GM12891 (cell line): ENCODE measurements around the gene TRAPPC2.
"Not testable (repeated sequence)": the region's sequence is repeated elsewhere in the genome, so short reads cannot be mapped to it uniquely, and the experiment has no call there.

Experiments
- DNase-seq: peaks from one replicate; pipeline ENCODE4 v3.0.0; 2011; ENCODE audit warnings: low spot score; ENCODE audit not compliant: insufficient read length
- FAIRE-seq: peaks from 2 replicates; lab custom pipeline; 2011; peaks lifted over from hg19 to GRCh38; lab: Jason Lieb, UNC
- PAX5 ChIP-seq: IDR thresholded peaks from 2 replicates; pipeline ENCODE4 v1.6.1; 2011; ENCODE audit warnings: low read length, moderate library complexity, mild to moderate bottlenecking; ENCODE audit not compliant: insufficient read depth, severe bottlenecking
- POLR2A ChIP-seq: IDR thresholded peaks from 2 replicates; pipeline ENCODE4 v1.6.1; 2011; ENCODE audit warnings: low read depth, low read length, control low read depth
- POLR2AphosphoS5 ChIP-seq: IDR thresholded peaks from 2 replicates; pipeline ENCODE4 v1.6.1; 2011; ENCODE audit warnings: low read depth, low read length, control low read depth
- POU2F2 ChIP-seq: IDR thresholded peaks from 2 replicates; pipeline ENCODE4 v1.6.1; 2011; ENCODE audit warnings: low read depth, mild to moderate bottlenecking, control low read depth, low read length, moderate library complexity
- SPI1 ChIP-seq: IDR thresholded peaks from 2 replicates; pipeline ENCODE4 v1.6.1; 2011; ENCODE audit warnings: low read depth, low read length, control low read depth
- TAF1 ChIP-seq: IDR thresholded peaks from 2 replicates; pipeline ENCODE4 v1.6.1; 2011; ENCODE audit warnings: low read depth, low read length, control low read depth

Gene TRAPPC2

DNA sequence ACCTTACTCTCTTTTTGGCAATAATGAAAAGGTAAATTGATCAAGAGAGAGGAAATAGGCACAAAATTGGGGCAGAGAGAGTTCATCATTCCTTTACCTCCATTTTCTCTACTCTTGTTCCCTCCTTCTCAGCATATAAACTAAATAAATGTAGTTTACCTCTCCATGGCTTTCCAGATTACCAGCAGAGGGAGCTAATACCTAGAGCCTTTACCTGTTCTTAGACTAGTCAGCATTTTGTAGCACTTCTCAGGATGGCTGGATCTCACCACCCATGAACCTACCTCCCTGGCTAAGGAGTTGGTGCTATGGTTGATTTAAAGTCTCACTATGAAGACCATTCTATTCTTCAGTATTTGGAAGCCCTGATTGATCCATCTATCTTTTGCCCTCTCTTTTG, 15.8 kb upstream of the TRAPPC2 start:
- FAIRE-seq: peak; percentile 52
- no peak for TF ChIP-seq POLR2A
- TF ChIP-seq SPI1: no peak
- TF ChIP-seq POLR2AphosphoS5: no peak
- TF ChIP-seq TAF1: no peak
- TF ChIP-seq PAX5: no peak
- no peak for TF ChIP-seq POU2F2
- no peak for DNase-seq

DNA sequence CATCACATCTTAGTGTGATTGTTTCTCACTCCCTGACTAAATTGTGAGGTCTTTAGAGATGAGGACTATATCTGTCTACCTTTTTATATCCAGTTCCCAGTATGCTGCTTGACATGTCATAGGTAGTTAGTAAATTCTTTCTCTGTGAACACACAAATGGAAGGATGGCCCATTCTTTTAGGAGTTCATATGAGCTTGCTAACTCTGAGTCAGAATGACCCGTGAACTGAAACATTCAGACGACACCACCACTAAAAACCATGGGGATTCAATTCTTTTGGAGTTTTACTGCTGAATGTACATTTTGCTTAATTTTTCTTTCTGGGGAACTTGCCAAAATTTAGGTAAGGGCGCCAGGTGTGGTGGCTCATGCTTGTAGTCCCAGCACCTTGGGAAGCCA, 14.1 kb upstream of the TRAPPC2 start:
- DNase-seq: no peak
- TF ChIP-seq POLR2AphosphoS5: no peak
- TF ChIP-seq TAF1: no peak
- no peak for TF ChIP-seq SPI1
- no peak for TF ChIP-seq POU2F2
- TF ChIP-seq PAX5: no peak
- TF ChIP-seq POLR2A: no peak
- FAIRE-seq: no peak

DNA sequence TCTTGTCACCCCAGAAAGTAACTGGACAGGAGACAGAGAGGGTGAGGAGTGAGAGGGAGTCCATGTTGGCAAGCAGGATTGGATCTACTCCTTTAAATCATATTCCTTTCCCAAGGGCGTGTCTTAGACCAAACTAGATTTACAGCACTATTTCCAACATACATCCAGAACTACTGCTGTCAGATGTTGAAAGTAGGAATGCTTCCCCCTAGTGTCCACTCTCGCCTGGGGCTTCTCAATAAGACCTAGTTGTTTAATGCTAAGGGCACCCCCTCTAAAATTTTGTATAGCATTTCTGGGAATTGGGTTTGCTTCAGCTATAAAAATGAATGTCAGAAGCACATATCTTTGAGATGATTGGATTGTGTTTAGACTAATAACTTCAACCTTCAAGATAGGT, 13.4 kb upstream of the TRAPPC2 start:
- no peak for FAIRE-seq
- DNase-seq: no peak
- TF ChIP-seq POLR2AphosphoS5 (no peak), POU2F2 (no peak), PAX5 (no peak), SPI1 (no peak), POLR2A (no peak), TAF1 (no peak)

DNA sequence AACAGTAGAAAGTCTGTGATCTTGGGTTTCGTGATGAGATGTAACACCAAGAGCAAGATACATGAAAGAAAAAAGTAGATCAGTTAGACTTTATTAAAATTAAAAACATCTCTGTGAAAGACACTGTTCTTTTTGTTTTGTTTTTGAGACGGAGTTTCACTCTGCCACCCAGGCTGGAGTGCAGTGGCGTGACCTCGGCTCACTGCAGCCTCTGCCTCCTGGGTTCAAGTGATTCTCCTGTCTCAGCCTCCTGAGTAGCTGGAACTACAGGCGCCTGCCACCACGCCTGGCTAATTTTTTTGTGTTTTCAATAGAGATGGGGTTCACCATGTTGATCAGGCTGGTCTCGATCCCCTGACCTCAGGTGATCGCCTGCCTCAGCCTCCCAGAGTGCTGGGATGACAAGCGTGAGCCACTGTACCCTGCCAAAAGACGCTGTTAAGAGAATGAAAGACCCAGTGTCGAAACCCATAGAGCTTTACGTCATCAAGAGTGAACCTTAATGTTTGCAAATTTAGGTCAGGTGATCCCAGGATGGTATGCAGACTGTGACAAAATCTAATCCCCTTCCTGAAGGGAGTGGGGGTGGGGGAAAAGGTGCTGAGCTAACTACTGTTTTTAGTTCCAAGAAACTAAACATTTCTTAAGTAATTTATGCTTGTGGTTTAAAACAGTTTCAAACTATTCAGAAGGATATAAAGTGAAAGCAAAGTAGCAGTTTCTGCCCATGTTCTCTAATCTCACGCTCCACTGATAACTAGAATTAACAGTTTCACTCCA, 8.2 kb upstream of the TRAPPC2 start:
- no peak for TF ChIP-seq SPI1
- no peak for TF ChIP-seq TAF1
- 0 out of 2 replicates have a peak, but pooled peaks have one; percentile 60 for TF ChIP-seq POU2F2
- DNase-seq (peak; percentile 8), FAIRE-seq (peak; percentile 98)

DNA sequence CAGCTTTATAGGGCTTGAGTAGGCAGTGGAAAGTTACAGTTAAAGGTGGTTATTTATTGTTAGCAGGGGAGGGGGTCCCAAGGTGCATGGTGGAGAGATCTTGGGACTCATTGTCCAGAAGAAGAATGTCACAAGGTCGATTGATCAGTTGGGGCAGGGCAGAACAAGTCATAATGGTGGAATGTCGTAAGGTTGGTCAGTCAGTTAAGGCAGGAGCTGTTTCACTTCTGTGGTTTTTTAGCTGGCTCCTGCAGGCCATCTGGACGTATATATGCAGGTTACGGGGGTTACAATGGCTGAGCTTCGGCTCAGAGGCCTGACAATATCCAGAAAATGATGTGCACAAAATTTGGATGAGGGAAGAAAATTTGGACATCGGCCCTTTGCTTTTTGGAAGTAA, 7.3 kb upstream of the TRAPPC2 start:
- no peak for DNase-seq
- TF ChIP-seq POU2F2 (no peak), SPI1 (no peak), TAF1 (no peak), PAX5 (no peak), POLR2A (no peak), POLR2AphosphoS5 (no peak)
- peak; percentile 9 for FAIRE-seq

DNA sequence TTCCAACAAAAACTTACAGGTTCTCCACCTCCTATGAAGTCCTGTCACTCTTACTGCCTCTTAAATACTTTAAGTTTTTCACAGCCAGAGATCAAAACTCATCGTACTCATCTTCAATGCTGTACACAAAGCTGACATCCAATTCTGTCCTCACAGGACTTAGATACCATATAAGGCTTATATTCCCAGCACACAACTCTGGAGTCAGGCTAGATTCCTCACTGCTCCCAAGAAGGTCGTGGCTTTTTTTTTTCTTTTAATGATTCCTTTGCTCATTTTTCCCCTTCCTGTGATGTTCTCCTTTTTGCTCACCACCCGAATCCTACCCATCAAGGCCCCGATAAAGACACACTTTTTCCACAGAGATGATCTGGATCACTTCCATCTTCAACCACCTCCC, 914 bp downstream of the TRAPPC2 start:
- FAIRE-seq: no peak

DNA sequence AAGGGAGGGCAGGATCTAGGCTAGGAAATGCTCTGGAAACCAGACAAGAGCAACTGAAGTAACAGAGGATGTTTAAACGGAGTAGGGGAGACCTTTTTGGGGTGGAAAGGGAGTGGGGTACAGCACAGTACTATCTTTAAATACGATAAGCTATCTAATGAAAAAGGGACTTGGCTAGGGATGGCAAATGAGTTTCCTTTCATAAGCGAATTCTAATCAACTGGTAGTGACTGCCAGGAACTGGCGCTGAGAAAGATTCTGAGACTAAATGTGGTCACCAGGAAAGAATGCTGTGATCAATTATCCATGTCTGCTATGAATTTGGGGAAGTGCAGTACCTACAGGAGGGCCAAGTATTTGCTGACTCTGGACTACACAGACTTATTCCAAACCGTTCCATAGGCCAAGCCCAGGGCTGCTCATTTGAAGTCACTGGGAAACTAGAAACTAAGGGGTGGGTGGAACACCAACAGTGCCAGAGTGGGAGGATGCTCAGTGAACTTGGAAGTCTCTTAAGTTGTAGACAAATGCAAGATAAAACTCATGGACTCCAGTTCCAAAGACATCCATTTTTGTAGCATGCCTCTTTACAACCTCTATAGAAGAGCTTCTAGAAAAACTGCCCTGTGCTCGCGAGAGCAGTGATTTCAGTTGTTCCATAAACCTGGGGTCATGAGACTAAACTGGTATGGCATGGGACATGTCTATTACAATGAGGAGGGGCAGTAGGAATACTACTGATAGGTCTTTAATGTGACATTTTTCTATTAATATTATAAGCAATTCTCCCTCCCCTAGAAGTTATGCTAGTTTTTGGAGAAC, 2.0 kb downstream of the TRAPPC2 start:
- FAIRE-seq (no peak), DNase-seq (no peak)
- TF ChIP-seq PAX5: no peak
- TF ChIP-seq SPI1: peak; percentile 38; the same call in 1 of the 2 replicates

More for the DNA sequence above, 914 bp downstream of the TRAPPC2 start:
- TF ChIP-seq POU2F2 (no peak), PAX5 (no peak), TAF1 (no peak), POLR2A (no peak), POLR2AphosphoS5 (no peak), SPI1 (no peak)
- no peak for DNase-seq

DNA sequence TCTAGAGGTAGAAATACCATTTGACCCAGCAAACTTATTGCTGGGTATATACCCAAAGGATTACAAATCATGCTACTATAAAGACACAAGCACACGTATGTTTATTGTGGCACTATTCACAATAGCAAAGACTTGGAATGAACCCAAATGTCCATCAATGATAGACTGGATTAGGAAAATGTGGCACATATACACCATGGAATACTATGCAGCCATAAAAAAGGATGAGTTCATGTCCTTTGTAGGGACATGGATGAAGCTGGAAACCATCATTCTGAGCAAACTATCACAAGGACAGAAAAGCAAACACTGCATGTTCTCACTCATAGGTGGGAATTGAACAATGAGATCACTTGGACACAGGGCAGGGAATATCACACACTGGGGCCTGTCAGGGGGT, 3.9 kb downstream of the TRAPPC2 start:
- not testable (repeated sequence) for DNase-seq, FAIRE-seq

DNA sequence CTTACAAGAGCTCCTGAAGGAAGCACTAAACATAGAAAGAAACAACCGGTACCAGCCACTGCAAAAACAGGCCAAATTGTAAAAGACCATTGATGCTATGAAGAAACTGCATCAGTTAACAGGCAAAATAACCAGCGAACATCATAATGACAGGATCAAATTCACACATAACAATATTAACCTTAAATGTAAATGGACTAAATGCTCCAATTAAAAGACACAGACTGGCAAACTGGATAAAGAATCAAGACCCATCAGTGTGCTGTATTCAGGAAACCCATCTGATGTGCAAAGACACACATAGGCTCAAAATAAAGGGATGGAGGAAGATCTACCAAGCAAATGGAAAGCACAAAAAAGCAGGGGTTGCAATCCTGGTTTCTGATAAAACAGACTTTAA, 7.8 kb downstream of the TRAPPC2 start:
- DNase-seq, FAIRE-seq: not testable (repeated sequence)

DNA sequence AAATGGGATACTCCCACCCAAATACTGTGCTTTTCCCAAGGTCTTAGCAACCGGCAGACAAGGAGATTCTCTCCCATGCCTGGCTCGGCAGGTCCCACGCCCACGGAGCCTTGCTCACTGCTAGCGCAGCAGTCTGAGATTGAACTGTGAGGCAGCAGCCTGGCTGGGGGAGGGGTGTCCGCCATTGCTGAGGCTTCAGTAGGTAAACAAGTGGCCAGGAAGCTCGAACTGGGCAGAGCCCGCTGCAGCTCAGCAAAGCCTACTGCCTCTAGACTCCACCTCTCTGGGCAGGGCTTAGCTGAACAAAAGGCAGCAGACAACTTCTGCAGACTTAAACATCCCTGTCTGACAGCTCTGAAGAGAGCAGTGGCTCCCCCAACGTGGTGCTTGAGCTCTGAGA, 9.5 kb downstream of the TRAPPC2 start:
- not testable (repeated sequence) for FAIRE-seq, DNase-seq

DNA sequence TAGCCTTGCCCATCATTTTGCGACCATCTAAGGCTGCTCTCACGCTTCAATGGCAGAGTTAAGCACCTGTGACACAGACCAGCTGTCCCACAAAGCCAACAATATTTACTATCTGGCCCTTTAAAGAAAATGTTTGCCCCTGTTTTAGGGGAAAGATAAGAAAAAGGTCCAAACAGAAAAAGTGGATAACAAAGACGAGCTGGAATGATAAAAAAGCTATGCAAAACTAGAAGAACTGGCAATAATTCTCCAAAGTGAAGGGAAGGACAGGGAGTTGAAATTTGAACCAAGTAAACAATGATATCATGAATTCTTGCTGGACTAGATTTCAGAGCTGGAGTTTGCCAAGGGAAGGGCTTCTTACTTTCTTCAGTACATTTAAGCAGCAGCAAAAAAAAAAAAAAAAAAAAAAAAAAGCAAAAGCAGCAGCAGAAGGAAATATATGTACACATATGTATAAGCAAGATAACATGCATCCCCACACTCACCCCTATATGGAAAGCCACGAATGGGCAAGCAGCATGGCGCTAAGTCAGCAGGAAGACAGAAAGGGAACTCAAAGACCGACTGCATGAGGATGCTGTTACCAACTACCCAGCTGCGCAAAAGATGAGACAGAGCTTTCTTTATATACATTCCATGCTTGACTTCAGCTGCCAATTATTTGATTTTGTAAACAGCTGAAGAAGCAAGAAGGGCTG, 12.5 kb downstream of the TRAPPC2 start:
- no peak for TF ChIP-seq TAF1
- TF ChIP-seq SPI1: no peak
- no peak for TF ChIP-seq POLR2AphosphoS5
- TF ChIP-seq POLR2A: no peak
- TF ChIP-seq POU2F2: no peak
- TF ChIP-seq PAX5: no peak
- FAIRE-seq (no peak), DNase-seq (no peak)
